OCI-LY3 (cell line): Measurements from ENCODE around the gene ATP1A4.

ENCODE experiments used
- EZH2phosphoT487 ChIP-seq: fragments of 200-600 bp; shearing (Covaris generic); IDR thresholded peaks from 2 replicates; pipeline ENCODE4 v1.6.1; 2018; ENCODE audit warnings: antibody characterized with exemption, mixed run types, low read depth
- TF ChIP-seq, protein P1 (sequence below): fragments of 200-600, 300-600 bp; sonication (generic); IDR thresholded peaks from 2 replicates; pipeline ENCODE4 v1.5.1; 2014; ENCODE audit warnings: antibody characterized with exemption, low read length, low read depth

GRCh38 chr1:160148121-160148520 lies 3.3 kb upstream of the ATP1A4 start:
- TF ChIP-seq, protein P1, sequence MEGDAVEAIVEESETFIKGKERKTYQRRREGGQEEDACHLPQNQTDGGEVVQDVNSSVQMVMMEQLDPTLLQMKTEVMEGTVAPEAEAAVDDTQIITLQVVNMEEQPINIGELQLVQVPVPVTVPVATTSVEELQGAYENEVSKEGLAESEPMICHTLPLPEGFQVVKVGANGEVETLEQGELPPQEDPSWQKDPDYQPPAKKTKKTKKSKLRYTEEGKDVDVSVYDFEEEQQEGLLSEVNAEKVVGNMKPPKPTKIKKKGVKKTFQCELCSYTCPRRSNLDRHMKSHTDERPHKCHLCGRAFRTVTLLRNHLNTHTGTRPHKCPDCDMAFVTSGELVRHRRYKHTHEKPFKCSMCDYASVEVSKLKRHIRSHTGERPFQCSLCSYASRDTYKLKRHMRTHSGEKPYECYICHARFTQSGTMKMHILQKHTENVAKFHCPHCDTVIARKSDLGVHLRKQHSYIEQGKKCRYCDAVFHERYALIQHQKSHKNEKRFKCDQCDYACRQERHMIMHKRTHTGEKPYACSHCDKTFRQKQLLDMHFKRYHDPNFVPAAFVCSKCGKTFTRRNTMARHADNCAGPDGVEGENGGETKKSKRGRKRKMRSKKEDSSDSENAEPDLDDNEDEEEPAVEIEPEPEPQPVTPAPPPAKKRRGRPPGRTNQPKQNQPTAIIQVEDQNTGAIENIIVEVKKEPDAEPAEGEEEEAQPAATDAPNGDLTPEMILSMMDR, result no peak
- no peak for TF ChIP-seq EZH2phosphoT487
